NCI-H2227 (cell line): ENCODE results near the gene RING1.

Experiments
- DNase-seq: peaks from one replicate; lab custom pipeline; 2025; ENCODE audit not compliant: unreplicated experiment; lab: John Stamatoyannopoulos, UW

RING1 gene

GRCh38 chr6:33208091-33208967 lies at the start of gene RING1:
Gene RING1 (plus strand): TSS chr6:33208500. CDS start chr6:33208823, 323 bp downstream.
- DNase-seq, result peak; percentile 87

DNA sequence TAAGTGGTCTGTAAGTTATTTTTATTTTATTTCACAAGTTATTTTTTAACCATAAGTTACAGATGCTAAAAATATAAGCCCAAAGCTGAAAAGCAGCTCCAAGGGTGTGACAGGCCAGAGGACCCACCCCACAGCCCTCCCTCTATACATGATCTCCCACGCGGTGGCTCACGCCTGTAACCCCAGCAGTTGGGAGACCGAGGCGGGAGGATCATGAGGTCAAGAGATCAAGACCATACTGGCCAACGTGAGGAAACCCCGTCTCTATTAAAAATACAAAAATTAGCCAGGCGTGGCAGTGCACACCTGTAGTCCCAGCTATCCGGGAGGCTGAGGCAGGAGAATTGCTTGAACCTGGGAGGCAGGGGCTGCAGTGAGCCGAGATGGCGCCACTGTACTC lies 48.2 kb upstream of the RING1 start:
- DNase-seq, result no peak

DNA sequence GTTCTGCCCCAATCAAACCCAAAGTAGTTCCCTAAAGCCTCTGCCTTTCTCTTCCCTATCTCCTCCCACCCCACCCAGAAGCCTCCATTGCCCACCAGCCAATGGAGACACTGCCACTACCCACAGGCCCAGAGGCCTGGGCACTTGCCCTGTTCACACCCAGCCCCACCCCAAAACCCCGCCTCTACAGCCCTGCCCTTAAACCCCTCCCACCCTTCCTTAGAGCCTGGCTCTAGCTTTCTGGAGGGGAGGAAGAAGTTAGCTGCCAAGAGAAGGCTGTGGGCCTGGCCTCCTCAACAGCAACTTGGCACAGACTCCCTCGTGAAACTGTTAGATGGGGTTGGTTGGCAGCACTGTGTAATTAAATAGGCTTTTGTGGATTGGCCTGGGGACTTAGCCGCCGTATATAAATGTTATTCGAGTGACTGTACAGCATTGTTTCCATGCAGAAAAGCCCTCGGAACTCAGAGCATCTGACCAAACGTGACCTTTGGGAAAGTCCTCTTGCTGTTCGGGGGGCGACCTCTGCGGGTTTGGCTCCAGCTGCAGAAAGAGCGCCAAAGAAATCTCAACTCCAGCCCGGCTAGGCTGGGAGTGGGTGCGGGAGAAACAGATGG lies 47.5 kb upstream of the RING1 start:
- DNase-seq, result peak; percentile 19

DNA sequence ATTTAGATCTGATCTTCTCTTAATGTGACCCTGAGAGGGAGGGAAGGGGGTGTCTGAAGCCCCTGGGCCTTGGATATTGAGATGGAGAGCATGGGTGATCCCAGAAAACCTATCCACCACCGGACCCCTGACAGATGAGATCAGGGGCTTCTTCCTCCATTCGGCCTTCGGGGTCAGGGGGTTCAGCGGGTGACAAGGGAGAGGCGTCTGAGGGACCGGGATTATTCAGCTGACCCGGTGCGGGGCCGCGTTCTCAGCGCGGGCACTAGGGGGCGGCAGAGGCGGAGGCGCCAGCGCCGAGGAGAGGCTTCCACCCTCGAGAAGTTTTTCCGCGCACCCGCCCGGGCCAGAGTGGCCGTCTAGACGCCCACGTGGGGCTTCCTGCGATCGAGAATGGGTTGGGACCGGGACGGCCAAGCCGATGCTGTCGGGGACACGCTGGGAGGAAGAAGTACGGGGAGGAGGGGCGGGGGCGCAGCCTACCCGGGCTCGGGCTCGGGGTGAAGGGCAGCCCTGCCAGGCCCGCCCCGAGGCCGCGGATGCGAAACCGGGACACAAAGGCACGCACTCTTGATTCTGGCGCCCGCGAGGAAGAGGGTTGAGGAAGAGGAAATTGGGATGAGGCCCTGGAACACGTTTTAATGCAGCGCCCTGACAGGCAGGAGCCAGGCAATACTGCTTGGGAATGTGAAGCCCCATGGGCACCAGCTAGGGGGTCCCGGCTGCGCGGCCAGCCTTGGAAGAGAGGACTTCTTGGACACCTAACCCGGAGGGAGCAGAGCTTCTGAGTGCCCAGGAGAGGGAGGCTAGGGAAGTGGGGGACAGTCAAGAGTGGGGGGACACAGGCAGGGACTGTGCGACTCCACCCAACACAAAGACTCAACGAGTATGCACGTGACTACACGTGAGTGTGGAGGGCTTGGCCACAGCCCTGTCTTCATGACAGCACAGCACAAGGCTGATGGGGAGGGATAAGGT lies 46.7 kb upstream of the RING1 start:
- DNase-seq, result peak; percentile 80

DNA sequence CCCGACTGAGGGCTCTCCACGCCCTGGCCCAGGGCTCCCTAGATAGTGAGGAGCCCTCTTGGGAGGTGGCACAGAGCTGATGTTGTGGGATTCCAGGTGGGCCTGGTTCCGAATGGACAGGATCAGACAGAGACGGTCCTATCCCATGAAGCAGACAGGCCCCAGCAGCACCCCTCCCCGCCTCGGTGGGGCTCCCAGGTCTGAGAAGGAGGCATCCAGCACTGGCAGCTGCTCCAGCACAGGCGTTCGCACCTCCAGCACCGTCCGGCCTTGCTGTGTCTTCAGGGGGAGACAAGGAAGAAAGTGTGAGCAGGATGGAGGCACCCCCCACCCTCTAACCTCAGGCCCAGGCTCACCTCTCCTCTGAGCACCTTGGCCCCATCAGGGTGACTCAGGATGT lies 44.8 kb upstream of the RING1 start:
- no peak for DNase-seq

GRCh38 chr6:33164176-33164575 lies 44.1 kb upstream of the RING1 start:
- DNase-seq, result no peak

DNA sequence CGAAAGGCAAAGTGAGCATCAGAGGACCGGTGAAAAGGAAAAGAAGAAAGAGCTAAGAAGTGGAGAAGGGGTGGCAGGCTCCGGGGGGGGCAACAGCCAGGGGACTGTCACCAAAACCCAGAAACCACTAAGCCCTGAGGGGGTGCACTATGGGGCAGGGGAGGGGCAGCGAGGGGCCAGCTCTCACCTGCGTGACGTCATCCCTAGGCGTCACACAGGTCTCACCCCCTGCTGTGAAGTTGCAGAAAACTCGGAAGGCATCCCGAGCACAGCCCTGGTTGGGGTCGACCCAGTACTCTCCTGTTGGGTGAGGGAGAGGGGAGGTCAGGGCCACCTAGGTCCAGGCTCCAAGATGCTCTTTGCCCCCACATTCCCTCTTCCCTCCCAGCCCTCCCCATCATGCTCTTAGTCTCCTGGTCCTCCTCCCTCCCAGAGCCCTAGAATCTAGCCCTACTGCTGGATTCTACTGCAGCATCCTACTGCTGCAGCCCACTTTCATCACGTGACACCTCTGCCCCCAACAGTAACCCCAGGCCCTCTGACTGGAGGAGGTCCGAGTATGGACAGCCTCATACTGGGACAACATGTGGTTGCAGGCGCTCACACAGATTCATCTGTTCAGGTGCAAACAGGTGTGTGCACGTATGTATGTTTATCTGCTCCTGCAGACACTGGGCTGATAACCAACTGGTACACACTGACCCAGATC lies 43.5 kb upstream of the RING1 start:
- no peak for DNase-seq

DNA sequence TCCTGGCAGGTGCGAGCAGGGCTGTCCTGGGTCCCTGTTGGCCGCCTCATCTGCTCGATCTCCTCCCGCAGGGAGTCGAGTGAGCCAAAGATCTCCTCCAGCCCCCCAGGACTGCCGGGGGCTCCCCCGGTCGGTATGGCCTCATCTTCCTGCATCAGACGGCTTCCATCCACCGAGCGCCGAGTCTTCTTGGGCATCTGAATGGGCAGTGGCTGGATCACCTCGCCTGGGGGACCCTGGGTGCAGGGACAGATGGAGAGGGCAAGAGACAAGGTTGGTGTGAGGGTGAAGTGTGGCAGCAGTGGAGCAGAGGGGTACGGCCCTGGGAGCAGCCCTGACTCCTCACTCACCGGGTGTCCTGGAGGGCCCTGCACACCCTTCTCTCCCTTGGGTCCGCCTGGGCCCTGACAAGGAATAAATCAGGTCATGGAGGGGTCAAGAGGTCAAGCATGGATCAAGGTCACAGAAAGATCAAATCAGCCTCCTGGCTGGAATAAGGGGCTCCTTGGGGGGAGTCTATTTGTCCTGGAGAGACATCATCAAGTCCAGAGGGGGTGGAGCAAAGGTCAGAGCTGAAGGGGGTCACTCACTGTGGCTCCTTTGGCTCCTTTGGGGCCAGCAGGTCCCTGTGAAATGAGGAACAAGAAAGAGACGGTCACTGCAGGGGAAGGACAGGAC lies 42.6 kb upstream of the RING1 start:
- DNase-seq, result no peak

DNA sequence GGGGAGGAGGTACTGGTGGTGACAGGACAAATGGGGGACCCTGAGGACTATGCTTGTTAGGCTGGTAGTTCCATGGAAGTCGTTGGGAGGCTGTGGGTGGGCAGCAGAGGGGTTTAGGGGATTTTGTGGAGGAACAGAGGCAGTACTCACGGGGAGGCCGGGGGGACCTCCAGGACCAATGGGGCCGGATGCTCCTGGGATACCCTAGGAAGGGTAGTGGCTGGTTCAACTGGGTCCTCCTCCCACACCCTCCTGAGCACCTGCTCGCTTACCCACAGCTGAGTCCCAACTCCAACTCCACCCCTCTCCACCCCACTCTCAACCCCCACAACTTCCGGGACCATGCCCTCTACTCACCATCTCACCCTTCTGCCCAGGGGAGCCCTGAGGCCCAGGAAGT lies 41.9 kb upstream of the RING1 start:
- no peak for DNase-seq

DNA sequence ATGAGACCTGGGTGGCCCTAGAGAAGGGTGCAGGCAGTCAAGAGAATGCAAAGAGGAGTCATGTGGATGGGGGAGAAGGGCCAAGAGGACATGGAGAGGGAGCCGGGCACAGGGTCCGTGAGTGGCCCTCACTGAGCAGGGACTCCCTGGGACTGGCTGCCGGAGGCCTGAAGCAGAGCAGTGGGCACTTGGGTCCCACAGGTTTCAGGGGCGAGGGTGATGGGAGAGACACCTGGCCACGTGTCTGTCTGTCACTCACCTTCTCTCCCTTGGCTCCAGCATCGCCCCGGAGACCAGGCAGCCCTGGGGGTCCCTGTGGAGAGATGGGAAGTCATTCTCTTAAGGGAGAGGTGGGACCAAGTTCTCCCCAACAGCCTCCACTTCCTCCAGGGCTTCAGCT lies 41.5 kb upstream of the RING1 start:
- no peak for DNase-seq

- DNase-seq, result no peak
These were observed 40.7 kb upstream of the RING1 start for GRCh38 chr6:33167374-33168283.

DNA sequence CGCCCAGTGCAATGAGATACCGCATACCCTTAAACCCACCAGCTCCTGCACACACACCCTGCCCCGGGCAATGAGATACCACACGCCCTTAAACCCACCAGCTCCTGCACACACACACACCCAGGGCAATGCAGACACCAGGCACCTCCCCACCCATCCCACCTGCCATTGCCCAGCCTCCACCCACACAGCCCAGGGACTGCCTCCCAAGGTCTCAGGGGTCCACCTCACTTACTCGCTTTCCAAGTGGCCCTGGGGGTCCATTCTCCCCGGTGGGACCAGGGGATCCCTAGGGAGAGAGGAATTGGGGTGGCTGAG lies 40.1 kb upstream of the RING1 start:
- DNase-seq, result no peak

- no peak for DNase-seq
These were observed 39.7 kb upstream of the RING1 start for GRCh38 chr6:33168639-33169038.

DNA sequence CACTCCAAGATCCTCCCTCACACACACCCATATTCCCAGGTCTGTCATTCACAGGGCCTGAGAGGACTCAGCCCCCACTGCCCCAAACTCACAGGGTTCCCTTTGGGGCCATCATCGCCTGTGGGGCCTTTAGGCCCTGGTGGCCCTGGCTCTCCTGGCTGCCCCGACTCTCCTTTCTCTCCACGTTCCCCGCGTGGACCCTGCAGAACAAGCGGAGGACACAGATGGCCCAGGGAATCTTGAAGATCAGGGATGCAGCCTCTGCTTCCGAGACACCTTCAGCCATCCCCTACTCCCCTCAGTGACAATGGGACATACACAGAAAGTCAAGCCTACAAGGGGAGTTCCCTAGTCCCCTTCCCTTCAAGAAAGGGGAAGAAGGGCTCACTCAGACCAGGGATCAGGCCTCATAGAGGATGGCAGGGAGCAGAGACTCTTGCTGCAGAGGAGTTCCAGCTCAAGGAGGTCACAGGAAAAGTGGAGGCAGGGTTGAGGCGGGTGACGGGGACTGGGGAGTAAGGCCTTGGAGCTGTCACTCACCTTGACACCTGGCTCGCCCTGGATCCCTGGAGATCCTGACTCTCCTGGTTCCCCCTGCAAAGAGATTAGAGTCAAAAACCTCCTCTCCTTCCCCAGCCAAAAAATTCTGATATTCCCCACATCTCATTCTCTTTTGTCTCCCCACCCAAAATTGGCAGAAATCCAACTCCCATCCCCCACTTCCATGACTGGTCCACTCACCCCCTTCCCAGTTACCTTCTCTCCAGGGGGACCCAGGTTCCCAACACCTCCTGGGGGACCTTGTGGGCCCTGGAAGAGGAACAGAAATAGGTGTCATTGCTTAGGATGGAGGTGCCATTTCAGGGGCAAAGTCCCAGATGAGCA lies 38.8 kb upstream of the RING1 start:
- no peak for DNase-seq

- DNase-seq, result no peak
These were observed 37.9 kb upstream of the RING1 start for GRCh38 chr6:33170176-33171015.

GRCh38 chr6:33171016-33171879 lies 37.1 kb upstream of the RING1 start:
- DNase-seq, result no peak
